Measurements from ENCODE around the gene SNN. TPM values are rescaled to one million over a fixed set of nuclear protein-coding genes. Genes with fewer than 3 reads are reported as not detected.
A peak's percentile ranks its signal among the peaks of the same experiment; 100 is the strongest.

Gene SNN
- total and polyA plus RNA-seq, 2 experiments from 2014 or later = 16.7 to 18.8 TPM

GRCh38 chr16:11633113-11633512 is 35.1 kb upstream of the SNN start:
- Histone ChIP-seq H3K4me2 (peak overlapping the region; percentile 46), H3K4me1 (ENCODE audit: insufficient read depth) (peaks cover 23% of the 10 kb centered on the region), H3K9me3 (ENCODE audit: low read depth) (no peaks in the 10 kb centered on the region), H4K20me1 (ENCODE audit: insufficient read depth, poor library complexity, severe bottlenecking) (no peaks in the 10 kb centered on the region), H3K27ac (peak overlapping the region; percentile 87), H3K27me3 (no peaks in the 10 kb centered on the region), H2AFZ (no peak overlapping the region), H3K9me2 (replicated peaks; ENCODE audit: insufficient read depth) (no peaks in the 10 kb centered on the region), H3K79me2 (no peaks in the 10 kb centered on the region), H3K4me3 (no peak overlapping the region), H3K36me3 (replicated peaks; ENCODE audit: insufficient read depth, low read depth) (no peaks in the 10 kb centered on the region)
- WGBS (ENCODE audit: low lambda C conversion rate, missing lambda C conversion rate) = 78% methylated on average over 3 of the region's 3 CpGs
- TF ChIP-seq EZH2 (IDR thresholded peaks at IDR 0.05; ENCODE audit: borderline replicate concordance) = no peak
- no peak for TF ChIP-seq EZH2phosphoT487 (IDR thresholded peaks at IDR 0.05; ENCODE audit: low read depth, severe bottlenecking, unreplicated experiment)
- TF ChIP-seq CTCF (IDR thresholded peaks at IDR 0.05; ENCODE audit: poor library complexity) = no peak
- DNase-seq (ENCODE audit: low spot score) = no peak

DNA sequence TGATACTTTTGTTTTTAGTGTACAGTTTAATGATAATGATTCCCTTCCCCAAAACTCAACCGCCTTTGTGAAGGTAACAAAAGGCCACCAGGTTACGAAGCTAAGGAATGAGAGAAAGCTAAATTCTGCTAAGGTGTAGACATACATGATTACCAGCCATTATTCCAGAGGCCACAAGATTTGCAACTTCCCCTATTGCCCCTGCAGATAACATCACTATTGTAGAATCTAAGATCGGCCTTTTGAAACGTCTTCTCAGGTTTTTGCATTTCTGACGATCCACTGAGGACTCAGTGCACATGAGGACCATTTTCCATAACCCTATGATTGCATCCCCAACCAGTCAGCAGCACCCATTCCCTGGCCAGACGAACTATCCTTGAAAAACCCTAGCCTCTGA is 33.9 kb upstream of the SNN start:
- H3K79me2 ChIP-seq = no peaks in the 10 kb centered on the region
- H3K27me3 ChIP-seq = no peaks in the 10 kb centered on the region
- H3K4me3 ChIP-seq = no peak overlapping the region
- no peak overlapping the region for H3K27ac ChIP-seq
- no peak for DNase-seq (ENCODE audit: low spot score)
- no peaks in the 10 kb centered on the region for H3K9me3 ChIP-seq (ENCODE audit: low read depth)
- TF ChIP-seq EZH2 (IDR thresholded peaks at IDR 0.05; ENCODE audit: borderline replicate concordance) (no peak), EZH2phosphoT487 (IDR thresholded peaks at IDR 0.05; ENCODE audit: low read depth, severe bottlenecking, unreplicated experiment) (no peak), CTCF (IDR thresholded peaks at IDR 0.05; ENCODE audit: poor library complexity) (no peak)
- H3K9me2 ChIP-seq (replicated peaks; ENCODE audit: insufficient read depth) = no peaks in the 10 kb centered on the region
- no peak overlapping the region for H2AFZ ChIP-seq
- H3K4me2 ChIP-seq = no peak overlapping the region
- no peaks in the 10 kb centered on the region for H4K20me1 ChIP-seq (ENCODE audit: insufficient read depth, poor library complexity, severe bottlenecking)
- peaks cover 22% of the 10 kb centered on the region for H3K4me1 ChIP-seq (ENCODE audit: insufficient read depth)
- no peaks in the 10 kb centered on the region for H3K36me3 ChIP-seq (replicated peaks; ENCODE audit: insufficient read depth, low read depth)
- WGBS (ENCODE audit: low lambda C conversion rate, missing lambda C conversion rate) = 90% methylated on average over 6 of the region's 6 CpGs

GRCh38 chr16:11635113-11635652 is 33.1 kb upstream of the SNN start:
- peaks cover 22% of the 10 kb centered on the region for H3K4me1 ChIP-seq (ENCODE audit: insufficient read depth)
- no peaks in the 10 kb centered on the region for H4K20me1 ChIP-seq (ENCODE audit: insufficient read depth, poor library complexity, severe bottlenecking)
- H3K27me3 ChIP-seq = no peaks in the 10 kb centered on the region
- H2AFZ ChIP-seq = no peak overlapping the region
- H3K9me2 ChIP-seq (replicated peaks; ENCODE audit: insufficient read depth) = no peaks in the 10 kb centered on the region
- DNase-seq (ENCODE audit: low spot score) = no peak
- no peaks in the 10 kb centered on the region for H3K9me3 ChIP-seq (ENCODE audit: low read depth)
- H3K4me2 ChIP-seq = no peak overlapping the region
- no peak overlapping the region for H3K4me3 ChIP-seq
- 93% methylated on average over 9 of the region's 10 CpGs for whole genome bisulfite sequencing (ENCODE audit: low lambda C conversion rate, missing lambda C conversion rate)
- no peaks in the 10 kb centered on the region for H3K79me2 ChIP-seq
- no peaks in the 10 kb centered on the region for H3K36me3 ChIP-seq (replicated peaks; ENCODE audit: insufficient read depth, low read depth)
- no peak for TF ChIP-seq EZH2phosphoT487 (IDR thresholded peaks at IDR 0.05; ENCODE audit: low read depth, severe bottlenecking, unreplicated experiment)
- TF ChIP-seq CTCF (IDR thresholded peaks at IDR 0.05; ENCODE audit: poor library complexity) = no peak
- no peak for TF ChIP-seq EZH2 (IDR thresholded peaks at IDR 0.05; ENCODE audit: borderline replicate concordance)
- H3K27ac ChIP-seq = peak overlapping the region; percentile 75
